Astrocyte of the spinal cord (primary cell): ENCODE measurements around the gene TMEM30A.

Source experiments
- DNase-seq: peaks from one replicate; pipeline ENCODE4 v3.0.0; 2011; ENCODE audit warnings: low read depth, low spot score
- H3K4me3 ChIP-seq: 2 replicates; pipeline ENCODE4 v1.5.1; 2011; ENCODE audit warnings: low read depth, mild to moderate bottlenecking, low read length, moderate library complexity
- in situ Hi-C: cut with HindIII; loops from 2 replicates; pipeline ENCODE4 v1.10.0; 2017; ENCODE audit warnings: low sequenced_read_pairs
- TF ChIP-seq, protein P1 (sequence below): IDR thresholded peaks from 2 replicates; pipeline ENCODE4 v1.5.1; 2012; ENCODE audit warnings: low read depth, mild to moderate bottlenecking, low read length, inconsistent platforms

Gene TMEM30A

DNA sequence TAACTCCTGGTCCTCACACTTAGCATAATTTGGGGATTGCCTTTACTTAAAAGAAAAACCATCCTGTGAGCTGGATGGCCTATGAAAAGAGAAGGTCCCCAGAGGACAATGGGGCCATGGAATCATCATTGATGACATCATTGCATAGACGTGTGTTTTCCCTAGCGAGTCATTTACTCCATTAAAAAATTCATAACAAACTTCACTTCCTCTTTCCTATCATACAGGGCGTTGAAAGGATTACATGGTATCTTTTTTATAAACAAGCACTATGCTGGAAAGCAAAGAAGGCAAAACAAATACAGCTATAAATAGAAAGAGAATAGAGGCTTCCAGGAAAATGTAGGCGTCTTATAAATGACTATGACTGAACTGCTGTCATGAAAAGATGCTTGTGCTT, 67.4 kb downstream of the TMEM30A start:
- peak; percentile 54 for DNase-seq

DNA sequence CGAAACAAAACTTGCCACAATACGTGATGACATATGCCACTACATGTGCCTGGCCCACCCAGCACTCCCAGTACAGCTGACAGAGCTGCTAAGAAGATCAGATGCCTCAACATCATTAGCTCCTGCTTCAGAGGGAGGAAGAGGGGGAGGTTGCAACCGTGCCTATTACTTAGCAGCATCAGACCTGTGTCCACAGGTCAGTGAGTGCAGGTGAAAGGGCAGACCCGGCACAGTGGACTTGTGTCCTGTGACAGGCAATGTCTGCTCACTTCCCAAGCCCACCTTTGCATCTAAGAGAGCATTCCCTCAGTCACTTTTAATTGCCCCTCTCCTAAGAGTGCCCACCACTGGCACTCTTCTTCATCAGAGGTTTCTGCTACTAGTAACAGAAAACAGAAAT, 69.3 kb downstream of the TMEM30A start:
- TF ChIP-seq, protein P1, sequence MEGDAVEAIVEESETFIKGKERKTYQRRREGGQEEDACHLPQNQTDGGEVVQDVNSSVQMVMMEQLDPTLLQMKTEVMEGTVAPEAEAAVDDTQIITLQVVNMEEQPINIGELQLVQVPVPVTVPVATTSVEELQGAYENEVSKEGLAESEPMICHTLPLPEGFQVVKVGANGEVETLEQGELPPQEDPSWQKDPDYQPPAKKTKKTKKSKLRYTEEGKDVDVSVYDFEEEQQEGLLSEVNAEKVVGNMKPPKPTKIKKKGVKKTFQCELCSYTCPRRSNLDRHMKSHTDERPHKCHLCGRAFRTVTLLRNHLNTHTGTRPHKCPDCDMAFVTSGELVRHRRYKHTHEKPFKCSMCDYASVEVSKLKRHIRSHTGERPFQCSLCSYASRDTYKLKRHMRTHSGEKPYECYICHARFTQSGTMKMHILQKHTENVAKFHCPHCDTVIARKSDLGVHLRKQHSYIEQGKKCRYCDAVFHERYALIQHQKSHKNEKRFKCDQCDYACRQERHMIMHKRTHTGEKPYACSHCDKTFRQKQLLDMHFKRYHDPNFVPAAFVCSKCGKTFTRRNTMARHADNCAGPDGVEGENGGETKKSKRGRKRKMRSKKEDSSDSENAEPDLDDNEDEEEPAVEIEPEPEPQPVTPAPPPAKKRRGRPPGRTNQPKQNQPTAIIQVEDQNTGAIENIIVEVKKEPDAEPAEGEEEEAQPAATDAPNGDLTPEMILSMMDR, result no peak
- H3K4me3 ChIP-seq, result no peak overlapping the region
- in situ Hi-C loops, result no loop called here
- no peak for DNase-seq

More for the DNA sequence above, 67.4 kb downstream of the TMEM30A start:
- TF ChIP-seq, protein P1, result no peak
- in situ Hi-C loops, result no loop called here
- no peak overlapping the region for H3K4me3 ChIP-seq

DNA sequence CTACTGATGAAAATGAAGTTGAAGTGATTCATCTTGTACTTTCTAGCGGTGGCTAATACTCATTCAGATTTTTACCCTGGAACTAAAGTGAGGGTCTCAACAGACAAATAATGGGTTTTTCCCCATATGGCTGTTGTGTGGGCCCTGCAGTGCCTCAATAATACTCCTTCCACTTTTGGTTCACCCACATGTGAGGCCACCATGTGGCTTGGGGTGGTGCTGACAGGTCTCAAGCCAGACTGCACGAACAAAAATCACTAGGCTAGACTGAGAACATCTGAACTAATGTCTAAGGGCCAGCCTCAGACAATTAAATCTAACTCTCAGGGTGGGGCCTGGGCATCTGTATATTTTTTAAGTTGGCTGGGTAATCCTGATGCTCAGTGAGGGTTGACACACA, 70.9 kb downstream of the TMEM30A start:
- TF ChIP-seq, protein P1, result peak; percentile 3
- DNase-seq, result no peak
- no peak overlapping the region for H3K4me3 ChIP-seq
- in situ Hi-C loops, result no loop called here

DNA sequence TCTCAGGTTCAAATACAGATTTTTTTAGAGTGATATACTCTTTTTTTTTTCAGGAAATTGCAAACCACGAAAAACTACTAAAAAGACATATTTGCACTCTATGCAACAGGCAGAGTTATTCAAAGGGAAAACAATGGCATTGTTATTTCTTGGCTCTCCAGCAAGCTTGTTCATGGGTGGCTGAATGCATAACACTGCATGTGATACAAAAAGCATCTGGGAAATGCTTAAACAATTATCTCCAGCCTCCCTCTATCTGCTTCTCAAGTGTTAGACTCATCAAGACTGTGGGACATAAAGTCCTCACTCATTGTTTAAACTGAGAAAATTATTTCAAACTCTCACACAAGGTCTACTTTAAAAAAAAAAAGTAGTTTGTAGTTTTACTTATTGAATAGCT, 71.5 kb downstream of the TMEM30A start:
- DNase-seq, result no peak
- TF ChIP-seq, protein P1, result no peak
- in situ Hi-C loops, result no loop called here
- no peak overlapping the region for H3K4me3 ChIP-seq

DNA sequence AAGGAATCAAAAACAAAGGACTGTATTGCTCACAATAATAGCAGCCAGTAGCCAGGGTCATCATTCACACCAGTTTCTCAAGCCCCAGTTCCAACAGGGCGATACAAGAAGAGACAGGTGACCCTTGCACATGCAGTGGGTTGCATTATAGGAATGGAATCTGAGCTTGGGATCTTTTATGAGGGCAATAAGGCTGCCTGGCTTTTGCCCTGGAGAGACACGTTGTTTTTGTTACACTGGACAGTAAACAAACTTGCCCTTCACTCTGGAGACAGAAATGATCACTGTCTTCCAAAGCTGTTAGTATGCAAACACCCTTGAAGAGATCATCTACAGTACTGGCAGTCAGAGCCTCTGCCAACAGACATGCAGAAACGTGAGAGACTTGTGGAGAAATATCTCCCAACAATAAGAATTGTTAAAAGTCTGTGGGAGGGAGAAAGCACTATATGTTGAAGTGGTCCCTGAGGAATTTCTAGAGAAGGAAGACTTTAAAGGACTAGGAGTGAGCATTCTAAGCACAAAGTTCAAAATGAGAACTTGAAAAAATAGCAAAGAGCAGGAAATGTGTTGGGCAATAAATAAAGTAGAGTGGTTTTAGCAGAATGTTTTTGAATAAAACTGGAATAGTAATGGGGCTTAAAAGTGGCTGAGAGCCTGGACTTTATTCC, 72.5 kb downstream of the TMEM30A start:
- TF ChIP-seq, protein P1, result no peak
- no peak overlapping the region for H3K4me3 ChIP-seq
- no peak for DNase-seq
- in situ Hi-C loops, result no loop called here

DNA sequence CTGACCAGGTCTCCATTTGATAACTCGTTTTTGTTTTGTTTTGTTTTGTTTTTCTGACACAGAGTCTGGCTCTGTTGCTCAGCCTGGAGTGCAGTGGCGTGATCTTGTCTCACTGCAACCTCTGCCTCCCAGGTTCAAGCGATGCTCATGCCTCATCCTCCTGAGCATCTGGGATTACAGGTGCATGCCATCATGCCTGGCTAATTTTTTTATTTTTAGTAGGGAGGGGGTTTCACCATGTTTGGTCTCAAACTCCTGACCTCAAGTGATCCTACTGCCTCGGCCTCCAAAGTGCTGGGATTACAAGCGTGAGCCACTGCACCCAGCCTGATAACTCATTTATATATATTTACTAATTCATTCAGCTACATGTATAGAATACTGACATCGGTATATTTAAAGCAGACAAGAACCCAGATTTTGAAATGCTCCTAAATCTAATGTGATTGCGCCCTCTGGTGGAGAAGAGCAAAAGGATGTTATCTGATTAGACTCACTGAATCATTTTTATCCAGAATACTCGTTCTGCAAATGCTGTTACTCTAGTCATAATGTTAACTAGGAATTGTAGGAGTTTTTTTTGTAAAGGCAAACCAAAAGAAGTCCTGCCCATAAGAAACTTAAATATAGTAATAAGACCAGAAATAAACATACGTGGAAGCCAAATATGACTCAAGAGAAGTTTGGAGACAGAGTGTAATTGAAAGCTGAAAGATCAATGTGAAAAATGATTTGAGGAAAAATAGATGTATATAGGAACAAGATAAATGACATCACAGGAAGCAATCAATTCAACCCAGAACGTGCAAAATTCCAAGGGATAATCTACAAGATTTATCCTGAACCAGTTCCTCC, 73.5 kb downstream of the TMEM30A start:
- in situ Hi-C loops, result no loop called here
- H3K4me3 ChIP-seq, result no peak overlapping the region
- DNase-seq, result peak; percentile 77
- TF ChIP-seq, protein P1, result peak; percentile 71
